H1 (cell line): Measurements from ENCODE around the gene TBC1D19. TPM values are rescaled to one million over a fixed set of nuclear protein-coding genes. Genes with fewer than 3 reads are reported as not detected.

Experiments used
- ASH2L ChIP-seq: fragments of 200-600, 300-600 bp; sonication (generic); IDR thresholded peaks from one replicate; pipeline ENCODE4 v1.7.1; 2017; ENCODE audit warnings: low read length
- CBX5 ChIP-seq: fragments of 300-800, 300-1000 bp; sonication (generic); IDR thresholded peaks from 2 replicates; pipeline ENCODE4 v1.7.1; 2016; ENCODE audit warnings: antibody characterized with exemption, low read length, low read depth
- CHD7 ChIP-seq: fragments of 300-600 bp; sonication (generic); IDR thresholded peaks from 2 replicates; pipeline ENCODE4 v1.7.1; 2012; ENCODE audit warnings: low read length, moderate library complexity, mild to moderate bottlenecking, inconsistent platforms; ENCODE audit not compliant: insufficient replicate concordance
- GTF2F1 ChIP-seq: IDR thresholded peaks from 2 replicates; pipeline ENCODE4 v1.6.1; 2012; ENCODE audit warnings: low read depth, low read length, improper control_type of control experiment, borderline replicate concordance
- SP4 ChIP-seq: IDR thresholded peaks from 2 replicates; pipeline ENCODE4 v1.6.1; 2012; ENCODE audit warnings: low read length, inconsistent platforms
- TAF1 ChIP-seq: IDR thresholded peaks from 2 replicates; pipeline ENCODE4 v1.6.1; 2011; ENCODE audit warnings: mild to moderate bottlenecking, low read depth, low read length
- TAF7 ChIP-seq: optimal IDR thresholded peaks from 2 replicates; pipeline ENCODE3; 2011; ENCODE audit warnings: low read depth, mild to moderate bottlenecking, inconsistent platforms, low read length, moderate library complexity, borderline replicate concordance
- polyA plus RNA-seq, 7 experiments: library from polyadenylated mRNA; depleted of rRNA in 3 of 7; stranded (reverse) in 5 of 7; unstranded in 2 of 7; fragments of >200 nt in 5 of 7; fragments of 200-250 nt in 2 of 7; gene quantifications; 1 replicate in 5 of 7; 2 replicates in 1 of 7; 4 replicates in 1 of 7; pipeline versions ENCODE4 v1.2.1 to v1.2.3, GENCODE V29; 2011 to 2013; ENCODE audit warnings: missing spikeins in 2 of 7, mixed read lengths in 2 of 7
- total RNA-seq: library from RNA; stranded (reverse); fragmentation: NEBNext Ultra II Directional; extraction: Animal tissue kit (Norgen Biotek cat#: 25700); gene quantifications from 2 replicates; pipeline ENCODE4 v1.2.1, GENCODE V29; 2021

Gene TBC1D19
- total and polyA plus RNA-seq, 2 of the 8 experiments (the other 6 are each of a cell fraction or from before 2014, with no cell fraction given), result 1.9 to 3.5 TPM

- no peak for TF ChIP-seq CHD7
- TF ChIP-seq SP4, result no peak
- TF ChIP-seq GTF2F1, result no peak
- TF ChIP-seq TAF7, result no peak
- TF ChIP-seq TAF1, result no peak
- TF ChIP-seq ASH2L, result no peak
- TF ChIP-seq CBX5, result no peak
- TF ChIP-seq, all 59 proteins: peak for 0
Measured at GRCh38 chr4:26764231-26764630, 180.3 kb downstream of the TBC1D19 start (continued).
